ENCODE results near the gene TECPR1. TPM values are rescaled to one million over a fixed set of nuclear protein-coding genes. Genes with fewer than 3 reads are reported as not detected.

The TECPR1 gene
- total RNA-seq, 1 donor from 2014 or later, result 50.1 TPM

GRCh38 chr7:98203964-98204605, 47.9 kb downstream of the TECPR1 start:
- peaks cover 44% of the 10 kb centered on the region for H3K36me3 ChIP-seq
- H3K4me3 ChIP-seq, result no peak overlapping the region
- intact Hi-C loops (cut with DNase I), result no loop called here
- DNase-seq (no peak), ATAC-seq (no peak)
- H3K9me3 ChIP-seq, result no peaks in the 10 kb centered on the region
- no peak overlapping the region for H3K27ac ChIP-seq
- H3K27me3 ChIP-seq (ENCODE audit: low read depth), result no peaks in the 10 kb centered on the region
- H3K4me1 ChIP-seq, result peaks cover 9% of the 10 kb centered on the region
- TF ChIP-seq, protein P1, sequence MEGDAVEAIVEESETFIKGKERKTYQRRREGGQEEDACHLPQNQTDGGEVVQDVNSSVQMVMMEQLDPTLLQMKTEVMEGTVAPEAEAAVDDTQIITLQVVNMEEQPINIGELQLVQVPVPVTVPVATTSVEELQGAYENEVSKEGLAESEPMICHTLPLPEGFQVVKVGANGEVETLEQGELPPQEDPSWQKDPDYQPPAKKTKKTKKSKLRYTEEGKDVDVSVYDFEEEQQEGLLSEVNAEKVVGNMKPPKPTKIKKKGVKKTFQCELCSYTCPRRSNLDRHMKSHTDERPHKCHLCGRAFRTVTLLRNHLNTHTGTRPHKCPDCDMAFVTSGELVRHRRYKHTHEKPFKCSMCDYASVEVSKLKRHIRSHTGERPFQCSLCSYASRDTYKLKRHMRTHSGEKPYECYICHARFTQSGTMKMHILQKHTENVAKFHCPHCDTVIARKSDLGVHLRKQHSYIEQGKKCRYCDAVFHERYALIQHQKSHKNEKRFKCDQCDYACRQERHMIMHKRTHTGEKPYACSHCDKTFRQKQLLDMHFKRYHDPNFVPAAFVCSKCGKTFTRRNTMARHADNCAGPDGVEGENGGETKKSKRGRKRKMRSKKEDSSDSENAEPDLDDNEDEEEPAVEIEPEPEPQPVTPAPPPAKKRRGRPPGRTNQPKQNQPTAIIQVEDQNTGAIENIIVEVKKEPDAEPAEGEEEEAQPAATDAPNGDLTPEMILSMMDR (IDR thresholded peaks at IDR 0.05), result no peak

DNA sequence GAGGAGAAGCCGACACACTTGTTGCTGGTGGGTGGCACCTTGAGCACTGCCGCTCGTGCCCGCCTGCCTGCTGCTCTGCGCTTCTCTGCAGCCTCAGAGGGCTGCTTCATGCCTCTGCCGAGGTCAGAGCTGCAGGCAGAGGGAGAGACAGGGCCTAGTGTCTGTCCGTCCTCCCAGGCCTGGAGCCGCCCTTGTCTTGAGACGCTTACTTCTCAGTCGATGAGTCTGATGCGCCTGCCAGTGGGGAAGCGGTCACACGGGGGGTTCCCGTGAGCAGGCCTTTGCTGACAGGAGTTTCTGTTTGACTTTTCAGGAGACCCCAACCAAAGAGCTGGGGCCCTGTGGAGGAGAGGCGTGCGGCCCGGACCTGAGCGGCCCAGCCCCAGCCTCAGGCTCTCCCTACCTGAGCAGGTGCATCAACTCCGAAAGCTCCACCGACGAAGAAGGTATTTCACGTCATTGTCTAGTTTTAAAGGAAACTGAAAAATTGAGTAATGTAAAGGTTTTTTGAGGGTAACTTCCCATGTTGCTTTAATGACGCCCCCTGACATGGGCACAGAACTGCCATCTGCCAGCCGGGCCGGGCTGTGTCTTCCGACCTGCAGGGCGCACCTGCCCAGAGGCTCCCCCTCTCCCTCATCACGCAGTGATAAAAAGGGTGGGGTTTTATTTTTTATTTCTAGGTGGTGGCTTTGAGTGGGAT, 48.6 kb downstream of the TECPR1 start:
- Histone ChIP-seq H3K27ac (no peak overlapping the region), H3K36me3 (peaks cover 44% of the 10 kb centered on the region), H3K27me3 (ENCODE audit: low read depth) (no peaks in the 10 kb centered on the region), H3K9me3 (peaks cover 4% of the 10 kb centered on the region), H3K4me3 (no peak overlapping the region), H3K4me1 (peaks cover 9% of the 10 kb centered on the region)
- ATAC-seq (no peak), DNase-seq (no peak)
- TF ChIP-seq, protein P1 (IDR thresholded peaks at IDR 0.05), result no peak
- intact Hi-C loops (cut with DNase I), result no loop called here

GRCh38 chr7:98202367-98203195, 49.5 kb downstream of the TECPR1 start:
- Histone ChIP-seq H3K27ac (no peak overlapping the region), H3K9me3 (peaks cover 5% of the 10 kb centered on the region), H3K4me3 (no peak overlapping the region), H3K36me3 (peaks cover 44% of the 10 kb centered on the region), H3K27me3 (ENCODE audit: low read depth) (no peaks in the 10 kb centered on the region), H3K4me1 (peaks cover 9% of the 10 kb centered on the region)
- DNase-seq, result no peak
- peak; percentile 36 to 72 for ATAC-seq
- intact Hi-C loops (cut with DNase I), result no loop called here
- TF ChIP-seq, protein P1 (IDR thresholded peaks at IDR 0.05), result no peak

GRCh38 chr7:98200364-98200763, 51.7 kb downstream of the TECPR1 start:
- H3K27ac ChIP-seq, result no peak overlapping the region
- H3K27me3 ChIP-seq (ENCODE audit: low read depth), result no peaks in the 10 kb centered on the region
- H3K36me3 ChIP-seq, result peaks cover 38% of the 10 kb centered on the region
- TF ChIP-seq, protein P1 (IDR thresholded peaks at IDR 0.05), result no peak
- H3K9me3 ChIP-seq, result peaks cover 5% of the 10 kb centered on the region
- DNase-seq (no peak), ATAC-seq (no peak)
- H3K4me1 ChIP-seq, result peaks cover 9% of the 10 kb centered on the region
- H3K4me3 ChIP-seq, result no peak overlapping the region
- intact Hi-C loops (cut with DNase I), result no loop called here

DNA sequence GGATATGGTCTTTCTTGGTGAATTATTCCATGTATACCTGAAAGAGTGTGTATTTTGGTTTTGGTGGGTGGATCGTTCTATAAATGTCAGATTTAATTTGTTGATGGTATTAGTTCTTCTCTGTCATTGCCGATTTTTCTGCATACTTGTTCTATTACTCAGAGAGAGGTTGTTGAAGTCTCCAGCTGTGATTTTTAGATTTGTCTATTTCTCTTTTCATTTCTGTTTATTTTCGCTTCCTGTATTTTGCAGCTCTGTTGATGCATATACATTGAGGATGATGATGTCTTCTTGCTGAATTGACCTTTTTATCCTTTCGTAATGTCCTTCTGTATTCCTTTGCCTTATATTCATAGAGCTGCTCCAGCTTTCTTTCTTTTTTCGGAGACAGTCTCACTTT, 52.9 kb downstream of the TECPR1 start:
- intact Hi-C loops (cut with DNase I), result no loop called here
- H3K27me3 ChIP-seq (ENCODE audit: low read depth), result no peaks in the 10 kb centered on the region
- no peak for ATAC-seq
- H3K27ac ChIP-seq, result no peak overlapping the region
- H3K4me1 ChIP-seq, result peaks cover 9% of the 10 kb centered on the region
- DNase-seq, result no peak
- no peak overlapping the region for H3K4me3 ChIP-seq
- peaks cover 5% of the 10 kb centered on the region for H3K9me3 ChIP-seq
- TF ChIP-seq, protein P1 (IDR thresholded peaks at IDR 0.05), result no peak
- peaks cover 40% of the 10 kb centered on the region for H3K36me3 ChIP-seq
